Stomach smooth muscle (tissue), 2 donors: ENCODE measurements around the gene MCRS1.

Source experiments
- H3K27ac ChIP-seq: one replicate; pipeline ENCODE4 v1.7.0; 2013; ENCODE audit warnings: mild to moderate bottlenecking, low read length, inconsistent platforms
- H3K27me3 ChIP-seq, 2 donors: one replicate each; pipeline ENCODE4 v1.7.0; 2013; ENCODE audit warnings: low read length in 2 of 2; ENCODE audit not compliant: insufficient read depth in 2 of 2, control insufficient read depth in 1 of 2
- H3K36me3 ChIP-seq, 2 donors: one replicate each; pipeline ENCODE4 v1.7.0; 2013; ENCODE audit warnings: low read length in 2 of 2; ENCODE audit not compliant: control insufficient read depth in 2 of 2, insufficient read depth in 2 of 2
- H3K4me1 ChIP-seq: one replicate; pipeline ENCODE4 v1.7.0; 2013; ENCODE audit warnings: low read length; ENCODE audit not compliant: control insufficient read depth, insufficient read depth
- H3K4me3 ChIP-seq, 2 donors: one replicate each; pipeline ENCODE4 v1.7.0; 2013; ENCODE audit warnings: low read length in 2 of 2
- H3K9ac ChIP-seq, 2 donors: one replicate each; pipeline ENCODE4 v1.7.0; 2013; ENCODE audit warnings: low read length in 2 of 2, mild to moderate bottlenecking in 1 of 2
- H3K9me3 ChIP-seq, 2 donors: one replicate each; pipeline ENCODE4 v1.7.0; 2013; ENCODE audit warnings: low read length in 2 of 2; ENCODE audit not compliant: control insufficient read depth in 2 of 2
- donor health status: healthy.
- donor health status: Pancreatic carcinoma.

MCRS1 gene

DNA sequence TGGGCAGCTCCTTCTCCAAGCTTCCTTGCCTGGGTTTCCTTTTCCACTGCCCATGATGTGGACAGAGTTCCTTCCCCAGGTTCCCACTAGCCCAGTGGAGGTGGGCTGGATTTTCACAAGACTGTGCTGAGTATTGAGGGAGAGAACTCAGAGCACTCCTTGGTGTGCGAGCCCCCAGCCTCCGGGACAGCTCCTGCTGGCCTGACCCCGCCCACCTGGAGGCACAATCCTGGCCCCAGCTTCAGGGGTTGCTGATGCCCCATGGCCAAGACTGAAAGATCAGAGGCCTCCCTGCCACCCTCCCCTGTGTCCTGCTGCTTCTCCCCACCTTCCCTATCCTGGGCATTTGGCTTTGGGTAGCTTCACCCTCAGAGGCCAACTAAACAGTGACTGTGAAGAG, 21.5 kb downstream of the MCRS1 start:
- H3K4me3 ChIP-seq: no peak overlapping the region
- H3K27ac ChIP-seq: no peak overlapping the region
- peaks cover 13% of the 10 kb centered on the region for H3K4me1 ChIP-seq
- H3K9ac ChIP-seq: no peak overlapping the region
- no peaks in the 10 kb centered on the region for H3K36me3 ChIP-seq
- no peaks in the 10 kb centered on the region for H3K9me3 ChIP-seq
- H3K27me3 ChIP-seq: peaks cover 25 to 35% of the 10 kb centered on the region in 2 donors

- H3K9ac ChIP-seq: no peak overlapping the region
- H3K27me3 ChIP-seq: peaks cover 27 to 35% of the 10 kb centered on the region in 2 donors
- H3K4me3 ChIP-seq: no peak overlapping the region
- H3K4me1 ChIP-seq: peaks cover 13% of the 10 kb centered on the region
- H3K36me3 ChIP-seq: no peaks in the 10 kb centered on the region
- no peak overlapping the region for H3K27ac ChIP-seq
- H3K9me3 ChIP-seq: no peaks in the 10 kb centered on the region
These were observed 22.1 kb downstream of the MCRS1 start for GRCh38 chr12:49545815-49546214.

GRCh38 chr12:49543914-49544815, 23.8 kb downstream of the MCRS1 start:
- H3K4me1 ChIP-seq: peaks cover 12% of the 10 kb centered on the region
- no peak overlapping the region for H3K4me3 ChIP-seq
- H3K36me3 ChIP-seq: no peaks in the 10 kb centered on the region
- H3K27me3 ChIP-seq: peaks cover 36 to 44% of the 10 kb centered on the region in 2 donors
- H3K9ac ChIP-seq: no peak overlapping the region
- no peaks in the 10 kb centered on the region for H3K9me3 ChIP-seq
- no peak overlapping the region for H3K27ac ChIP-seq

DNA sequence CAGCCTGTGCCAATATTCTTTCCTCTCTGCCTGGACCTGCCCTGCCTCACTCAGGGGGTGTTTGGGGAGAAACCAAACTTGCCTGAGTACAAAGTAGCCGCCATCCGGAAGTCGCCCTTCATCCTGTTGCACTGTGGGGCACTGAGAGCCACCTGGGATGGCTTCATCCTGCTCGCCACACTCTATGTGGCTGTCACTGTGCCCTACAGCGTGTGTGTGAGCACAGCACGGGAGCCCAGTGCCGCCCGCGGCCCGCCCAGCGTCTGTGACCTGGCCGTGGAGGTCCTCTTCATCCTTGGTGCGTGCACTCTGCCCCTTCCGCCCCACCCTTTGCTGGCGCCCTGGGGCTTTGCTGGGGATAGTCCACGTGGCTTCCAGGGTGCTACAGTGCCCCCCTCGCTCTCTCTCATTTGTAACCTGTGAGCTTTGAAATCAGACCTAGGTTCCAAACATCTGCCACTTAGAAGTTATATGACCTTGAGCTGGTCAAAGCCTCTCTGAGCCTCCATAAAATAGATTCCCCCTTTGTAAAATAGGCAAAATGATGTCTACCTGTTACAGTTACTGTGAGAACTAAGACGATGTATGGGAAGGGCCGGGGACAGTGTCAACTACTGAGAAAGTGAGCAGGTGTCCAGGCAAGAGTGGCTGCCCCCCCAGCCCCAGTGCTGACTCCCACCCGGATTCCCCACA, 24.6 kb downstream of the MCRS1 start:
- H3K36me3 ChIP-seq: no peaks in the 10 kb centered on the region
- no peak overlapping the region for H3K9ac ChIP-seq
- peaks cover 9% of the 10 kb centered on the region for H3K4me1 ChIP-seq
- H3K27me3 ChIP-seq: peaks cover 31 to 43% of the 10 kb centered on the region in 2 donors
- no peaks in the 10 kb centered on the region for H3K9me3 ChIP-seq
- no peak overlapping the region for H3K4me3 ChIP-seq
- H3K27ac ChIP-seq: no peak overlapping the region

- H3K36me3 ChIP-seq: no peaks in the 10 kb centered on the region
- no peak overlapping the region for H3K27ac ChIP-seq
- no peaks in the 10 kb centered on the region for H3K9me3 ChIP-seq
- H3K9ac ChIP-seq: no peak overlapping the region
- peaks cover 14% of the 10 kb centered on the region for H3K4me1 ChIP-seq
- no peak overlapping the region for H3K4me3 ChIP-seq
- H3K27me3 ChIP-seq: peaks cover 31 to 48% of the 10 kb centered on the region in 2 donors
These were observed 25.3 kb downstream of the MCRS1 start for GRCh38 chr12:49542592-49543160.

- H3K9ac ChIP-seq: no peak overlapping the region
- H3K4me1 ChIP-seq: peaks cover 19% of the 10 kb centered on the region
- H3K27me3 ChIP-seq: peaks cover 35 to 50% of the 10 kb centered on the region in 2 donors
- H3K9me3 ChIP-seq: no peaks in the 10 kb centered on the region
- no peak overlapping the region for H3K27ac ChIP-seq
- no peak overlapping the region for H3K4me3 ChIP-seq
- H3K36me3 ChIP-seq: no peaks in the 10 kb centered on the region
These were observed 25.9 kb downstream of the MCRS1 start for GRCh38 chr12:49541911-49542505.

GRCh38 chr12:49541140-49541861, 26.6 kb downstream of the MCRS1 start:
- Histone ChIP-seq H3K4me3 (no peak overlapping the region), H3K9me3 (no peaks in the 10 kb centered on the region), H3K27me3 (peaks cover 40 to 53% of the 10 kb centered on the region in 2 donors), H3K4me1 (peaks cover 19% of the 10 kb centered on the region), H3K9ac (no peak overlapping the region), H3K36me3 (no peaks in the 10 kb centered on the region), H3K27ac (no peak overlapping the region)

GRCh38 chr12:49540229-49541139, 27.5 kb downstream of the MCRS1 start:
- H3K4me1 ChIP-seq: peaks cover 19% of the 10 kb centered on the region
- H3K9me3 ChIP-seq: no peaks in the 10 kb centered on the region
- H3K27me3 ChIP-seq: peaks cover 38 to 52% of the 10 kb centered on the region in 2 donors
- H3K36me3 ChIP-seq: no peaks in the 10 kb centered on the region
- H3K27ac ChIP-seq: no peak overlapping the region
- H3K9ac ChIP-seq: no peak overlapping the region
- H3K4me3 ChIP-seq: no peak overlapping the region

GRCh38 chr12:49539406-49540228, 28.3 kb downstream of the MCRS1 start:
- Histone ChIP-seq H3K4me1 (peaks cover 19% of the 10 kb centered on the region), H3K4me3 (no peak overlapping the region), H3K27ac (no peak overlapping the region), H3K36me3 (no peaks in the 10 kb centered on the region), H3K9me3 (no peaks in the 10 kb centered on the region), H3K9ac (no peak overlapping the region), H3K27me3 (peaks cover 34 to 50% of the 10 kb centered on the region in 2 donors)
